ENCODE results near the gene ELMO1.

The ELMO1 gene

DNA sequence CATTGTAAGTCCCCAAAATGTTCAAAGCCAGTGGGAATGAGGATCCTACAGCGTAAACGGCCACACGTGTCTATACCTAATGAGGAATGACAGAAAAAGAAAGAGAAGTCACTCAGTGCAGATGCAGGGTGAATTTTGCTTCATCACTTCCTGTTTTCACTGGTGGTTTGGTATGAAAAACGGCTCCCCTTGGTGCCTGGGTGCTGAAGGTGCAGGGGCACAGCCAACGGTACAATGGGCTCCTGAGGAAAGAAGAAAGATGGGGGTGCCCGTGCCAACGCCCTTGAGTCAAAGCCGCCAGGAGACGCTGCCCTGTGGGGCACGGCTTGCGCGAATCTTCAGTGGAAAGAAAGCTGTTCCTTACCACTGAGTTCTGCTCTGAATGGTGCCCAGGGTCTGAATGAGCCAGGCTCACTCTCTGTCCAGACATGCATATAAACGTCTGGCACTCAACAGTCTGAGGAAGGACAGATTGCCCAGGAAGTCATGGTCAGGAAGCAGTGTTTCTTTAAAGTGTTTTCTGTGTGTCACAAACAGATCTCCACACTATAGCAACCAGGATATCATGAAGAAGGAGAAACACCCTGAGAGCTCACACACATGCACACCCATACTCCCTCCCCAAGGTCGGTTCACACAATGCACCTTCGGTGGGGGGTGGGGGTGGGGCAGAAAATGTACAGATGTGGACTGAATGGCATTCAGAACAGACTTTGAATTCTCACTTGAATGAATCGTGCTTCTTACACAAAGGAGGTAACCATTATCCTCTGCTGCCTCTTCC, 105.8 kb downstream of the ELMO1 start:
- in situ Hi-C loops (cut with HindIII; ENCODE audit: low sequenced_read_pairs): no loop called here
- DNase-seq (ENCODE audit: low read depth): no peak
- no peak overlapping the region for H3K4me3 ChIP-seq (ENCODE audit: low read depth, low read length)
- TF ChIP-seq, protein P1, sequence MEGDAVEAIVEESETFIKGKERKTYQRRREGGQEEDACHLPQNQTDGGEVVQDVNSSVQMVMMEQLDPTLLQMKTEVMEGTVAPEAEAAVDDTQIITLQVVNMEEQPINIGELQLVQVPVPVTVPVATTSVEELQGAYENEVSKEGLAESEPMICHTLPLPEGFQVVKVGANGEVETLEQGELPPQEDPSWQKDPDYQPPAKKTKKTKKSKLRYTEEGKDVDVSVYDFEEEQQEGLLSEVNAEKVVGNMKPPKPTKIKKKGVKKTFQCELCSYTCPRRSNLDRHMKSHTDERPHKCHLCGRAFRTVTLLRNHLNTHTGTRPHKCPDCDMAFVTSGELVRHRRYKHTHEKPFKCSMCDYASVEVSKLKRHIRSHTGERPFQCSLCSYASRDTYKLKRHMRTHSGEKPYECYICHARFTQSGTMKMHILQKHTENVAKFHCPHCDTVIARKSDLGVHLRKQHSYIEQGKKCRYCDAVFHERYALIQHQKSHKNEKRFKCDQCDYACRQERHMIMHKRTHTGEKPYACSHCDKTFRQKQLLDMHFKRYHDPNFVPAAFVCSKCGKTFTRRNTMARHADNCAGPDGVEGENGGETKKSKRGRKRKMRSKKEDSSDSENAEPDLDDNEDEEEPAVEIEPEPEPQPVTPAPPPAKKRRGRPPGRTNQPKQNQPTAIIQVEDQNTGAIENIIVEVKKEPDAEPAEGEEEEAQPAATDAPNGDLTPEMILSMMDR (IDR thresholded peaks at IDR 0.05; ENCODE audit: low read depth, low read length, missing control alignments): no peak

DNA sequence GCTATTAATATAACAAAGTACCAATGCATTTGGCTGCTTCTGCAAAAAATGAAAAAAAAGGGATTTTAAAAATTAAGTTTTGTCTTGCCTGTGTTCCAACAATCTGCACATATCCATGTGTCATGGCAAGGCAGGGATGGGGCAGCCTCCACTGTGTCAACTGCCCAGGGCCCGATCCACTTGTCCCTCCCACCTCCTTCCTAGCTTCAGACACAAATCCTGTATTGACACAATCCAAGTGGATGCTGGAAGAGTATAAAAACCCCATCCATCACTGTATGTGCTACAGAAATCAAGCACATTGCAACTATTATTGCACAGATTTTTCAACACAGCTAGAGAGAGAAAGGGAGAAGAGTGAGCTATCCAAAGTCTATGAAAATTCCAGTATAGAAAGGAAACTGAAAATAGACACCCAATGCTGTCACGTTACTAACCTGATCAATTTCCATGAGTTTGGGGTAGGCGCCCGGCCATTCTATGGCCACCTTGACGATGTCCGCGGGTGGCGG, 106.4 kb downstream of the ELMO1 start:
- H3K4me3 ChIP-seq (ENCODE audit: low read depth, low read length): no peak overlapping the region
- TF ChIP-seq, protein P1 (IDR thresholded peaks at IDR 0.05; ENCODE audit: low read depth, low read length, missing control alignments): no peak
- in situ Hi-C loops (cut with HindIII; ENCODE audit: low sequenced_read_pairs): no loop called here
- DNase-seq (ENCODE audit: low read depth): no peak

DNA sequence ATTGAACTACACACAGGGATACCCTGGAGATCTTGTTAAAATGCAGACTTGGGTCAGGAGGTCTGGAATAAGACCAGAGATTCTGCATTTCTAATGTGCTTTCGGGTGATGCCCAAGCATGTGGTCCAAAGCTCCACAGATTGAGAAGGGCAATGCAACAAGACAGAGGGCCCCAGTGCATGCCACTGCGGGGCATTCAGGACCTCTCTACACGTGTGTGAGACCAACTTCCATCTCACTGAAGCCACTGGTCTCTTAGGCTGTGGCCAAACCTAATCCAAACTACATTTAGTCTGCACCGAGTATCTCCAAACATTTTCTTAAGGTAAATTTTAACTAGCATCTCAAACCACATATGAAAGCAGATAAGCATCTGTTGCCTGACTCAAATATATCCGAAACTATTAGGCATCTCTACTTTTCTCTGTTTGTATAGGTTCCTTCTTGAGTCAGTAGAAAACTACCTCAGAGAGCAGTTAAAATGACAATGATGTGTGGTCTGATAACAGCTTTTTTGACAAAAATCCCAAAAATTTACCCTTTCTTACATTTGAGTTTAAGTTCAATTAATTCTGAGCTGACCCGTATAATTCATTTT, 107.5 kb downstream of the ELMO1 start:
- no peak overlapping the region for H3K4me3 ChIP-seq (ENCODE audit: low read depth, low read length)
- no peak for DNase-seq (ENCODE audit: low read depth)
- TF ChIP-seq, protein P1 (IDR thresholded peaks at IDR 0.05; ENCODE audit: low read depth, low read length, missing control alignments): no peak
- in situ Hi-C loops (cut with HindIII; ENCODE audit: low sequenced_read_pairs): no loop called here

DNA sequence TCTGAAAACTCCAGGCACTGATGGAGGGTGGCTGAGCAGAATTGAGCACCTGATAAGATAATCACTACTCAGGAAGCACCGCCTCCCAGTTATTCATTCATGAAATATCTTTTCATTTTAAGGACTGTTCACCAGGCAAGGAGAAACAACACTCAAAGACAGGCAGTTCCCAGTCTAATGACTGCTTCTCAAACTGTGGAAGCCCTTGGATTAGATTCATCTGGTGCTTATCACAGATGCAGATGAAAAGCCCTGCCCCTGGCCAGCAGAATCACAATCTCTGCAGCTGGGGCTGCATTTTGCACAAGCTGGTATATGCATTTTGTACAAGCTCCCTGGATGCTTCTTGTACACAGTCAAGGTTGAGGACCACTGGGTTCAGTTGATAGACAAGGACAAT, 109.7 kb downstream of the ELMO1 start:
- DNase-seq (ENCODE audit: low read depth): no peak
- TF ChIP-seq, protein P1 (IDR thresholded peaks at IDR 0.05; ENCODE audit: low read depth, low read length, missing control alignments): no peak
- in situ Hi-C loops (cut with HindIII; ENCODE audit: low sequenced_read_pairs): no loop called here
- no peak overlapping the region for H3K4me3 ChIP-seq (ENCODE audit: low read depth, low read length)

DNA sequence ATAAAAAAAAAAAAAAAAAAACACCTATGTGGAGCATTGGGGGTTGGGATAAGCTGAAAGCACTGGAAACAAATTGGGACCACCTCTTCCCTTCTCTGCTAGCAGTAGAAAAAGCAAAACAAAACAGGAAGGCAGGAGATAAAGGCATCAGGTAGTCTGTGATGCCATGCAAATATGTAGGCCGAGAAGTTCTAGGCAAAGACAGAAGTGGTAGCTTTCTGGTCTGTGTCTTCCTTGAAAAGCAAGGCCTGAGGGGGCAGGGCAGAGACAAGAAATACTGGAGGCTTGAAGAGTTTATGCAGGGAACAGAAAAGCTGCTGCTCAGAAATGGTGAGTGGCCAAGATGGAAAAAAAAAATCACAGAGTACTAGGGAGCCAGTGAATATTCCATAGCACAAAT, 111.1 kb downstream of the ELMO1 start:
- in situ Hi-C loops (cut with HindIII; ENCODE audit: low sequenced_read_pairs): no loop called here
- no peak overlapping the region for H3K4me3 ChIP-seq (ENCODE audit: low read depth, low read length)
- no peak for DNase-seq (ENCODE audit: low read depth)
- TF ChIP-seq, protein P1 (IDR thresholded peaks at IDR 0.05; ENCODE audit: low read depth, low read length, missing control alignments): no peak

DNA sequence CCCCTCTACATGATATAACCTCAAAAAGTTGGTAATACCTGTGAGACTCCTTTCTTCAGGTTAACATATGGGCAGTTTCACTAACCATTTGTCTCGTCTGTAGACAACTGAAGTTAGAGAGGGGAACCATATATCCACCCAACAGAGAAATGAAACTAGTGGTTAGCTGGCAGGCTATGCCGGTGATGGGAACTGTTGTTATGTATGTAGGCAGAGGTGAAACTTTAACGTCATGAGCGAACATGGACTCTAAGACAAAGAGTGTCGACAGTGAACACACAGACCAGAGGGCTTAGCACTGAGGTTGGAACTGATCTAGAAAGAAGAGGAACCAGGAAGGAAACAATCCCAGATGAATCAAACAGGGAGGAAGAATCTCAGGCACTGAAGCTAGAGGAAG, 112.4 kb downstream of the ELMO1 start:
- H3K4me3 ChIP-seq (ENCODE audit: low read depth, low read length): no peak overlapping the region
- in situ Hi-C loops (cut with HindIII; ENCODE audit: low sequenced_read_pairs): no loop called here
- no peak for DNase-seq (ENCODE audit: low read depth)
- TF ChIP-seq, protein P1 (IDR thresholded peaks at IDR 0.05; ENCODE audit: low read depth, low read length, missing control alignments): no peak

Measured in astrocyte of the cerebellum (primary cell).